Measurements from ENCODE around the gene CFAP97.

Gene CFAP97

DNA sequence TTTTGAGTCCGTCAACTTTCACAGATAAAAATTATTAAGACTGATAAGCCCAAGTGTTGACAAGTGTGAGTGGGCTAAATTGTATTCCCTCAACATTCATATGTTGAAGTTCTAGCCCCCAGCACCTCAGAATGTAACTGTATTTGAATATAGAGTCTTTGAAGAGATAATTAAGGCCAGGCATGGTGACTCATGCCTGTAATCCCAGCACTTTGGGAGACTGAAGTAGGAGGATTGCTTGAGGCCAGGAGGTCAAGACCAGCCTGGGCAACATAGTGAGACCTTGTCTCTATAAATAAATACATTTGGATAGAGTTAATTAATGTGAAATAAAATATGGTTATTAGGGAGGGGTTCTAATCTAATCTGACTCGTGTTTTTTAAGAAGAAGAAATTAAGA is 90.5 kb downstream of the CFAP97 start:
- no peaks in the 10 kb centered on the region for H3K27me3 ChIP-seq (ENCODE audit: control insufficient read depth in 2 of 2, insufficient read depth in 2 of 2, low read length in 2 of 2)
- H3K36me3 ChIP-seq (ENCODE audit: control insufficient read depth in 2 of 2, insufficient read depth in 2 of 2, low read length in 2 of 2): no peaks in the 10 kb centered on the region
- H3K9ac ChIP-seq (ENCODE audit: low read depth in 1 of 2, low read length in 2 of 2): no peak overlapping the region
- no peaks in the 10 kb centered on the region for H3K4me1 ChIP-seq (ENCODE audit: control insufficient read depth in 2 of 2, insufficient read depth in 2 of 2, low read length in 2 of 2)
- no peaks in the 10 kb centered on the region for H3K9me3 ChIP-seq (ENCODE audit: control insufficient read depth in 2 of 2, low read length in 2 of 2)
- no peak overlapping the region for H3K4me3 ChIP-seq (ENCODE audit: low read length in 2 of 2)
- no peak overlapping the region for H3K27ac ChIP-seq (ENCODE audit: low read depth in 2 of 2, low read length in 2 of 2)

DNA sequence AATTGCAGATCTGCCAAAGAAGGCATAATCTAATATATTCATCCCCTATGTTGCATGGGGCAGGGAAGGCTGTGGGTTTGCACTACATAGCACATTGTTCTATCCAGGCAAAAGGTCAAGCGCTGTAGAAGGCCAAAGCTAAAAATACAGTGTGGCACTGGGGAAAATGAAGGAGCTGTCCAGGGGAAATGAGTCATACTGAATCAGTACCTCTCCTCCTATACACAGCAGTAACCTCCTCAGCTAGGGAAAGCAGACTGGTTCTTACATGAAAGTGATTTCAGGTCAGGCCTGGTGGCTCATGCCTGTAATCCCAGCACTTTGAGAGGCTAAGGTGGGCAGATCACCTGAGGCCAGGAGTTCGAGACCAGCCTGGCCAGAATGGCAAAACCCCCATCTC is 91.7 kb downstream of the CFAP97 start:
- Histone ChIP-seq H3K4me3 (ENCODE audit: low read length in 2 of 2) (no peak overlapping the region), H3K9me3 (ENCODE audit: control insufficient read depth in 2 of 2, low read length in 2 of 2) (no peaks in the 10 kb centered on the region), H3K27ac (ENCODE audit: low read depth in 2 of 2, low read length in 2 of 2) (no peak overlapping the region), H3K36me3 (ENCODE audit: control insufficient read depth in 2 of 2, insufficient read depth in 2 of 2, low read length in 2 of 2) (no peaks in the 10 kb centered on the region), H3K4me1 (ENCODE audit: control insufficient read depth in 2 of 2, insufficient read depth in 2 of 2, low read length in 2 of 2) (no peaks in the 10 kb centered on the region), H3K9ac (ENCODE audit: low read depth in 1 of 2, low read length in 2 of 2) (no peak overlapping the region), H3K27me3 (ENCODE audit: control insufficient read depth in 2 of 2, insufficient read depth in 2 of 2, low read length in 2 of 2) (no peaks in the 10 kb centered on the region)

DNA sequence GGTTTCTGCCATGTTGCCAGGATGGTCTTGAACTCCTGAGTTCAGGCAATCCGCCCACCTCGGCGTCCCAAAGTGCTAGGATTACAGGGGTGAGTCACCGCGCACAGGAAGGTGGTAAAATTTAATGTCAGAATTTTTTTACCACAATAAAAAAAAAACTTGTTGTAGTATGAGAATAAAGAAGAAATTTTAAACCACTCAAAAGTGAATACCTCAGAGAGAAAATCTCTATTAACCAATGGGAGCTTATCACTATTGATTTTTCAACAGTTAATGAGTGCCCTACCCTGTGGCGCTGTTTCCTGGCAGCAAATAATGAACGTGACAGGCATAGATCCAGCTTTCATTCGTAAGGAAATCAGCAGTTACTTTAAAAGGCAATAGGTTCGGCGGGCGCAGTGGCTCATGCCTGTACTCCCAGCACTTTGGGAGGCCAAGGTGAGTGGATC is 93.4 kb downstream of the CFAP97 start:
- Histone ChIP-seq H3K9me3 (ENCODE audit: control insufficient read depth in 2 of 2, low read length in 2 of 2) (no peaks in the 10 kb centered on the region), H3K27me3 (ENCODE audit: control insufficient read depth in 2 of 2, insufficient read depth in 2 of 2, low read length in 2 of 2) (no peaks in the 10 kb centered on the region), H3K9ac (ENCODE audit: low read depth in 1 of 2, low read length in 2 of 2) (no peak overlapping the region), H3K27ac (ENCODE audit: low read depth in 2 of 2, low read length in 2 of 2) (no peak overlapping the region), H3K4me1 (ENCODE audit: control insufficient read depth in 2 of 2, insufficient read depth in 2 of 2, low read length in 2 of 2) (no peaks in the 10 kb centered on the region), H3K4me3 (ENCODE audit: low read length in 2 of 2) (no peak overlapping the region), H3K36me3 (ENCODE audit: control insufficient read depth in 2 of 2, insufficient read depth in 2 of 2, low read length in 2 of 2) (no peaks in the 10 kb centered on the region)

DNA sequence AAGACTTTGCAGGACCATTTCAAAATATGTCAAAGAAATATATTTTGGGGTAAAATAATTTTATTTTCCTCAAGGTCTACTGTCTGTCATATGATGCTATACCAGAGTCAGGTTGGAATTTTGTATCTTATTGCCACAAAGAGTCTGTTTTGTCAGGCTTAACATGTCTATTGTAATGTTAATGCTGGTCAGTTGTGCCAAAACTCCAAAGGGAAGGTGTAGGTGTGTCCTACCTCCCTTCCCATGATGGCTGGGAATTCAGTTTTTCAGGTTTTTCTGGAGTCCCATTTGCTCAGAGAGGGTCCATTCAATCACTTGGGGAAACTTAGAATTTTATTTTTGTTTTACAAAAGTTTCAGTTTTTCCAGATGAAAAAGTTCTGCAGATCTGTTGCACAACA is 94.1 kb downstream of the CFAP97 start:
- no peak overlapping the region for H3K27ac ChIP-seq (ENCODE audit: low read depth in 2 of 2, low read length in 2 of 2)
- H3K36me3 ChIP-seq (ENCODE audit: control insufficient read depth in 2 of 2, insufficient read depth in 2 of 2, low read length in 2 of 2): no peaks in the 10 kb centered on the region
- H3K4me3 ChIP-seq (ENCODE audit: low read length in 2 of 2): no peak overlapping the region
- no peaks in the 10 kb centered on the region for H3K27me3 ChIP-seq (ENCODE audit: control insufficient read depth in 2 of 2, insufficient read depth in 2 of 2, low read length in 2 of 2)
- H3K4me1 ChIP-seq (ENCODE audit: control insufficient read depth in 2 of 2, insufficient read depth in 2 of 2, low read length in 2 of 2): no peaks in the 10 kb centered on the region
- no peaks in the 10 kb centered on the region for H3K9me3 ChIP-seq (ENCODE audit: control insufficient read depth in 2 of 2, low read length in 2 of 2)
- H3K9ac ChIP-seq (ENCODE audit: low read depth in 1 of 2, low read length in 2 of 2): no peak overlapping the region
